Activated naive CD4-positive, alpha-beta T cell treated with anti-CD3 and anti-CD28 coated beads, Interleukin-2, amount 50 U/mL, for 24 hours (primary cell): Measurements from ENCODE around the gene IDI1.

ENCODE experiments used
- H3K27ac Mint-ChIP-seq: one replicate; pipeline ENCODE4 v1.8.0; 2021; ENCODE audit warnings: mild to moderate bottlenecking, mixed read lengths
- H3K27me3 Mint-ChIP-seq: one replicate; pipeline ENCODE4 v1.8.0; 2021; ENCODE audit warnings: mixed read lengths
- H3K36me3 Mint-ChIP-seq: one replicate; pipeline ENCODE4 v1.8.0; 2021; ENCODE audit warnings: mixed read lengths
- H3K4me1 Mint-ChIP-seq: one replicate; pipeline ENCODE4 v1.8.0; 2021; ENCODE audit warnings: mixed read lengths
- H3K4me3 Mint-ChIP-seq: one replicate; pipeline ENCODE4 v1.8.0; 2021; ENCODE audit warnings: mild to moderate bottlenecking, mixed read lengths
- H3K9me3 Mint-ChIP-seq: one replicate; pipeline ENCODE4 v1.8.0; 2021; ENCODE audit warnings: mixed read lengths

The IDI1 gene

GRCh38 chr10:1048732-1049424 is at the start of gene IDI1:
Gene IDI1 (minus strand): TSS chr10:1049119. CDS start chr10:1049003, 116 bp downstream.
- Mint-ChIP-seq H3K4me3 (peak within 1 kb of the TSS; percentile 97), H3K9me3 (no peaks in the 10 kb centered on the region), H3K4me1 (peaks cover 69% of the 10 kb centered on the region), H3K27ac (peak within 1 kb of the TSS; percentile 96), H3K36me3 (no peaks in the 10 kb centered on the region), H3K27me3 (no peaks in the 10 kb centered on the region)

- Mint-ChIP-seq H3K4me1 (peaks cover 33% of the 10 kb centered on the region), H3K36me3 (peaks cover 14% of the 10 kb centered on the region), H3K9me3 (no peaks in the 10 kb centered on the region), H3K4me3 (no peak overlapping the region), H3K27ac (peak overlapping the region; percentile 77), H3K27me3 (no peaks in the 10 kb centered on the region)
These were observed 48.5 kb upstream of the IDI1 start for GRCh38 chr10:1097436-1097835.

- no peaks in the 10 kb centered on the region for H3K9me3 Mint-ChIP-seq
- no peak overlapping the region for H3K27ac Mint-ChIP-seq
- no peak overlapping the region for H3K4me3 Mint-ChIP-seq
- H3K4me1 Mint-ChIP-seq, result peaks cover 22% of the 10 kb centered on the region
- H3K27me3 Mint-ChIP-seq, result no peaks in the 10 kb centered on the region
- peaks cover 11% of the 10 kb centered on the region for H3K36me3 Mint-ChIP-seq
These were observed 47.5 kb upstream of the IDI1 start for GRCh38 chr10:1096287-1096889.

- Mint-ChIP-seq H3K36me3 (peaks cover 12% of the 10 kb centered on the region), H3K4me1 (peaks cover 18% of the 10 kb centered on the region), H3K27ac (no peak overlapping the region), H3K9me3 (no peaks in the 10 kb centered on the region), H3K4me3 (no peak overlapping the region), H3K27me3 (no peaks in the 10 kb centered on the region)
These were observed 46.6 kb upstream of the IDI1 start for GRCh38 chr10:1095498-1095897.

- H3K36me3 Mint-ChIP-seq, result peaks cover 9% of the 10 kb centered on the region
- H3K9me3 Mint-ChIP-seq, result no peaks in the 10 kb centered on the region
- no peak overlapping the region for H3K4me3 Mint-ChIP-seq
- H3K4me1 Mint-ChIP-seq, result peaks cover 11% of the 10 kb centered on the region
- H3K27ac Mint-ChIP-seq, result no peak overlapping the region
- no peaks in the 10 kb centered on the region for H3K27me3 Mint-ChIP-seq
These were observed 45.5 kb upstream of the IDI1 start for GRCh38 chr10:1094112-1095057.

- no peaks in the 10 kb centered on the region for H3K9me3 Mint-ChIP-seq
- H3K27ac Mint-ChIP-seq, result no peak overlapping the region
- no peaks in the 10 kb centered on the region for H3K27me3 Mint-ChIP-seq
- H3K4me1 Mint-ChIP-seq, result peaks cover 8% of the 10 kb centered on the region
- H3K36me3 Mint-ChIP-seq, result peaks cover 9% of the 10 kb centered on the region
- no peak overlapping the region for H3K4me3 Mint-ChIP-seq
These were observed 44.8 kb upstream of the IDI1 start for GRCh38 chr10:1093696-1094095.

- no peak overlapping the region for H3K27ac Mint-ChIP-seq
- H3K4me1 Mint-ChIP-seq, result peaks cover 20% of the 10 kb centered on the region
- H3K36me3 Mint-ChIP-seq, result peaks cover 15% of the 10 kb centered on the region
- no peaks in the 10 kb centered on the region for H3K9me3 Mint-ChIP-seq
- H3K27me3 Mint-ChIP-seq, result no peaks in the 10 kb centered on the region
- H3K4me3 Mint-ChIP-seq, result no peak overlapping the region
These were observed 41.8 kb upstream of the IDI1 start for GRCh38 chr10:1090696-1091095.

GRCh38 chr10:1089017-1089689 is 40.2 kb upstream of the IDI1 start:
- H3K4me3 Mint-ChIP-seq, result no peak overlapping the region
- H3K36me3 Mint-ChIP-seq, result peaks cover 18% of the 10 kb centered on the region
- no peaks in the 10 kb centered on the region for H3K9me3 Mint-ChIP-seq
- H3K4me1 Mint-ChIP-seq, result peaks cover 20% of the 10 kb centered on the region
- no peaks in the 10 kb centered on the region for H3K27me3 Mint-ChIP-seq
- no peak overlapping the region for H3K27ac Mint-ChIP-seq

GRCh38 chr10:1086787-1087186 is 37.9 kb upstream of the IDI1 start:
- Mint-ChIP-seq H3K36me3 (peaks cover 17% of the 10 kb centered on the region), H3K27ac (peak overlapping the region; percentile 37), H3K4me1 (peaks cover 20% of the 10 kb centered on the region), H3K4me3 (no peak overlapping the region), H3K9me3 (no peaks in the 10 kb centered on the region), H3K27me3 (no peaks in the 10 kb centered on the region)

- no peaks in the 10 kb centered on the region for H3K27me3 Mint-ChIP-seq
- peaks cover 20% of the 10 kb centered on the region for H3K4me1 Mint-ChIP-seq
- no peak overlapping the region for H3K27ac Mint-ChIP-seq
- no peaks in the 10 kb centered on the region for H3K9me3 Mint-ChIP-seq
- H3K4me3 Mint-ChIP-seq, result no peak overlapping the region
- H3K36me3 Mint-ChIP-seq, result peaks cover 16% of the 10 kb centered on the region
These were observed 36.3 kb upstream of the IDI1 start for GRCh38 chr10:1085258-1085657.

- Mint-ChIP-seq H3K4me3 (no peak overlapping the region), H3K27me3 (no peaks in the 10 kb centered on the region), H3K9me3 (no peaks in the 10 kb centered on the region), H3K36me3 (peaks cover 16% of the 10 kb centered on the region), H3K4me1 (peaks cover 15% of the 10 kb centered on the region), H3K27ac (no peak overlapping the region)
These were observed 35.4 kb upstream of the IDI1 start for GRCh38 chr10:1084011-1084950.

GRCh38 chr10:1083581-1083980 is 34.7 kb upstream of the IDI1 start:
- Mint-ChIP-seq H3K27ac (no peak overlapping the region), H3K36me3 (peaks cover 16% of the 10 kb centered on the region), H3K4me3 (no peak overlapping the region), H3K4me1 (peaks cover 15% of the 10 kb centered on the region), H3K9me3 (no peaks in the 10 kb centered on the region), H3K27me3 (no peaks in the 10 kb centered on the region)

- Mint-ChIP-seq H3K36me3 (peaks cover 7% of the 10 kb centered on the region), H3K9me3 (no peaks in the 10 kb centered on the region), H3K4me1 (peaks cover 17% of the 10 kb centered on the region), H3K27ac (no peak overlapping the region), H3K4me3 (no peak overlapping the region), H3K27me3 (no peaks in the 10 kb centered on the region)
These were observed 29.7 kb upstream of the IDI1 start for GRCh38 chr10:1078668-1079067.

GRCh38 chr10:1074748-1075308 is 25.9 kb upstream of the IDI1 start:
- Mint-ChIP-seq H3K27ac (peak overlapping the region; percentile 59), H3K36me3 (peaks cover 2% of the 10 kb centered on the region), H3K4me1 (peaks cover 27% of the 10 kb centered on the region), H3K27me3 (no peaks in the 10 kb centered on the region), H3K9me3 (no peaks in the 10 kb centered on the region), H3K4me3 (no peak overlapping the region)
